HEK293 (cell line): ENCODE results near the gene POTEJ.
"Not testable (repeated sequence)": the region's sequence is repeated elsewhere in the genome, so short reads cannot be mapped to it uniquely, and the experiment has no call there.

Experiments
- HOXA7 ChIP-seq: sonication (generic); formaldehyde crosslinking; IDR thresholded peaks from 2 replicates; pipeline ENCODE4 v1.8.1; 2022; ENCODE audit warnings: missing genetic modification reagents, borderline replicate concordance
- PATZ1 ChIP-seq: fragments of 450-650 bp; formaldehyde crosslinking; IDR thresholded peaks from 2 replicates; pipeline ENCODE4 v1.5.1; 2016; ENCODE audit warnings: missing biosample characterization, missing genetic modification characterization
- YY2 ChIP-seq: fragments of 450-650 bp; formaldehyde crosslinking; IDR thresholded peaks from 2 replicates; pipeline ENCODE4 v1.5.1; 2016; ENCODE audit warnings: missing biosample characterization, missing genetic modification characterization
- ZBTB6 ChIP-seq: fragments of 450-650 bp; formaldehyde crosslinking; IDR thresholded peaks from 2 replicates; pipeline ENCODE4 v1.5.1; 2017; ENCODE audit warnings: missing biosample characterization, missing genetic modification characterization
- ZNF274 ChIP-seq, 2 experiments: fragments of 200-500 bp in 1 of 2; fragments of 450-650 bp in 1 of 2; sonication (Bioruptor generic) in 1 of 2; formaldehyde crosslinking in 1 of 2; IDR thresholded peaks; 2 replicates each; pipeline versions ENCODE4 v1.5.1 to v1.6.1; 2014 to 2016; ENCODE audit warnings: borderline replicate concordance in 1 of 2, inconsistent platforms in 1 of 2, low read length in 1 of 2, missing biosample characterization in 1 of 2, missing genetic modification characterization in 1 of 2
- ZNF707 ChIP-seq: fragments of 450-650 bp; formaldehyde crosslinking; IDR thresholded peaks from 2 replicates; pipeline ENCODE4 v1.5.1; 2016; ENCODE audit warnings: missing biosample characterization, missing genetic modification characterization
- TF ChIP-seq, protein P1 (sequence below): fragments of 450-650 bp; formaldehyde crosslinking; IDR thresholded peaks from 2 replicates; pipeline ENCODE4 v1.5.1; 2016; ENCODE audit warnings: missing biosample characterization, missing genetic modification characterization

DNA sequence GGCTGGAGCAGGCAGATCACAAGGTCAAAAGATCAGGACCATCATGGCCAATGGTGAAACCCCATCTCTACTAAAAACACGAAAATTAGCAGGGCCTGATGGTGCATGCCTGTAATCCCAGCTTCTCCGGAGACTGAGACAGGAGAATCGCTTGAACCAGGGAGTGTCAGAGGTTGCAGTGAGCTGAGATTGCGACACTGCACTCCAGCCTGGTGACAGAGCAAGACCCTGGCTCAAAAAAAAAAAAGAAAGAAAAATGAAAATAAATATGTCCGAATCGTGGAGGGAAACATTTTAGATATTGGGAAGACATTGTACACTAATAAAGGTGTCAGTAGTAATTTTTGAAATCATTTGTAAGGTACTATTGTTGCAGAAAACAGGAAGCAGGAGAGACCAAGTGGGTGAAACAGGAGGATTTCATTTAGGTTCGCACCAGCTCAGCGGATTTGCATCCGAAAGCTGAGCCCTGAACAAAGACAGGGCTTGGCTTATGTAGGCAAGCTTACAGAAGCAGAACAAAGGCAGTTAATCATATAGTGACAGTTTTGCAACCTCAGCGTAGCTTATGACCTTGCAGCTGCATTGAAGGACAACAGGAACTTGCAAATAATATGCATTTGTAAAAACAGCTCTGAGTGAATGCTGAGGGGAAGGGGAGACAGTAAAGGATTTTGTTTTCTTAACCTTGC is 17.7 kb downstream of the POTEJ start:
- TF ChIP-seq YY2 (tag by site-specific recombination); ZBTB6 (tag by site-specific recombination); PATZ1 (tag by site-specific recombination); ZNF274 (IDR thresholded peaks at IDR 0.05; ENCODE audit: low read length); ZNF274 (tag by site-specific recombination; IDR thresholded peaks at IDR 0.05; ENCODE audit: borderline replicate concordance); ZNF707 (tag by site-specific recombination); HOXA7 (CRISPR knock-in tag): not testable (repeated sequence)
- TF ChIP-seq, protein P1, sequence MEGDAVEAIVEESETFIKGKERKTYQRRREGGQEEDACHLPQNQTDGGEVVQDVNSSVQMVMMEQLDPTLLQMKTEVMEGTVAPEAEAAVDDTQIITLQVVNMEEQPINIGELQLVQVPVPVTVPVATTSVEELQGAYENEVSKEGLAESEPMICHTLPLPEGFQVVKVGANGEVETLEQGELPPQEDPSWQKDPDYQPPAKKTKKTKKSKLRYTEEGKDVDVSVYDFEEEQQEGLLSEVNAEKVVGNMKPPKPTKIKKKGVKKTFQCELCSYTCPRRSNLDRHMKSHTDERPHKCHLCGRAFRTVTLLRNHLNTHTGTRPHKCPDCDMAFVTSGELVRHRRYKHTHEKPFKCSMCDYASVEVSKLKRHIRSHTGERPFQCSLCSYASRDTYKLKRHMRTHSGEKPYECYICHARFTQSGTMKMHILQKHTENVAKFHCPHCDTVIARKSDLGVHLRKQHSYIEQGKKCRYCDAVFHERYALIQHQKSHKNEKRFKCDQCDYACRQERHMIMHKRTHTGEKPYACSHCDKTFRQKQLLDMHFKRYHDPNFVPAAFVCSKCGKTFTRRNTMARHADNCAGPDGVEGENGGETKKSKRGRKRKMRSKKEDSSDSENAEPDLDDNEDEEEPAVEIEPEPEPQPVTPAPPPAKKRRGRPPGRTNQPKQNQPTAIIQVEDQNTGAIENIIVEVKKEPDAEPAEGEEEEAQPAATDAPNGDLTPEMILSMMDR (tag by site-specific recombination): not testable (repeated sequence)
